ENCODE measurements around the gene PHOX2A.
"Not testable (repeated sequence)": the region's sequence is repeated elsewhere in the genome, so short reads cannot be mapped to it uniquely, and the experiment has no call there.

PHOX2A gene

GRCh38 chr11:72244060-72244360, at the start of gene PHOX2A:
PHOX2A (minus strand) TSS chr11:72244176; CDS start chr11:72244004, 172 bp downstream.
- DNase-seq = peak; percentile 56

DNA sequence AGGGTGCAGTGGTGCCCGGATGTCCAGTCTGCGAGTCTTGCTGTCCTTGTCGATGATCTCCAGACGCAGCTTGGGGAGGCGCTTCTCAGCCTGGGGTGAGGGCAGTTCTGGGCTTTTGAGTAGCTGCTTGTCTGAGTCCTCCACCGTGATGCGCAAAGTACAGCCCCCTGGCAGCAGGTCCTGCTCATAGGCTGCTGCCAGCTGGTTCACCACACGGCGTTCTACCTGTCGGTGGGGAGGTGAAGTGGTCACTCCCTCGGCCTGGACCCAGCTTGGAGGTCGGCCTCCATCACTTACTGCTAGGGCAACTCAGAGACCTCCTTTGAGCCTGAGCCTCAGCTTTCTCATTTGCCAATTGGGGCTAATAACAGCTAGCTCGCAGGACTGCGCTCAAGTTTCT, 49.4 kb upstream of the PHOX2A start:
- no peak for DNase-seq

- DNase-seq = no peak
Measured at GRCh38 chr11:72292106-72292785, 48.3 kb upstream of the PHOX2A start.

DNA sequence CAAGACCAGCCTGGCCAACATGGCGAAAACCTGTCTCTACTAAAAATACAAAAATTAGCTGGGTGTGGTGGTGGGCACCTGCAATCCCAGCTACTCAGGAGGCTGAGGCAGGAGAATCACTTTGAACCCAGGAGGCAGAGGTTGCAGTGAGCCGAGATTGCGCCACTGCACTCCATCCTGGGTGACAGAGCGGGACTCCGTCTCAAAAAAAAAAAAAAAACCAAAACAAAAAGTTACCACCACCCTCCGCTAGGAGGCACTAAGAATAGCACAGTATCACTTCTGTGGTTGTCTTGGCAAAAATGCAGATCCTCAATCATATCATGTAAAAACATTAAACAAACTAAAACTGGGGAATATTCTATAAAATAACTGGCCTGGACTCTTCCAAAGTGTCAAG, 46.8 kb upstream of the PHOX2A start:
- DNase-seq = peak; percentile 26

DNA sequence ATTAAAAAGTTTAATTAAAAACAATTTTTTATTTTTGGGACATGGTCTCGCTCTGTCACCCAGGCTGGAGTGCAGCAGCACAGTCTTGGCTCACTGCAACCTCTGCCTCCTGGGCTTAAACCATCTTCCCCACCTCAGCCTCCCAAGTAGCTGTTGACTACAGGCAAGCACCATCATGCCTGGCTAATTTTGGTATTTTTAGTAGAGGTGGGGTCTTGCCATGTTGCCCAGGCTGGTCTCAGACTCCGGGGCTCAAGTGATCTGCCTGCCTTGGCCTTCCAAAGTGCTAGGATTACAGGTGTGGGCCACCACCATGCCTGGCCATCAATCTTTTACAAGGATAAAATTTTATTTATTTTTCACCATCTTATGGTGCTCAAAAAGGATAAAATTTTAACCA, 43.3 kb upstream of the PHOX2A start:
- DNase-seq = no peak

DNA sequence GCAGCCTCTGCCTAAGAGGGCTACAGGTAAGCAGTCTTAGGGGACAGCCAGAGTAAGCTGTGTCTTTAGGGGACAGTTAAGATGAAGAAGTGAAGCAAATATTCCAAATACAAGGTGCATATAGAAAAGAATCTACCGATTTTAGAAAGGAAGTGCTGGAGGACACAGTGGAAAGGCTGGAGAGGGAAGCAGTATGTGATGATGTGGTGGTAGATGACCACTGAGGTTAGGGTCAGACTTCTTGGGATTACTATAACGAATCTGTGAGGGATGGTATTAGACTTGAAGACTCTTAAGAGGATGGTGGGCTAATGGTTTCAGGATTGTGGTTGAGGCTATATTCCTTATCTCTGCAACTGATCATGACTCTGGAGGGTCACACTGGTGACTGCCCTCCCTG, 40.0 kb upstream of the PHOX2A start:
- no peak for DNase-seq

- no peak for DNase-seq
Measured at GRCh38 chr11:72280726-72281315, 36.8 kb upstream of the PHOX2A start.

DNA sequence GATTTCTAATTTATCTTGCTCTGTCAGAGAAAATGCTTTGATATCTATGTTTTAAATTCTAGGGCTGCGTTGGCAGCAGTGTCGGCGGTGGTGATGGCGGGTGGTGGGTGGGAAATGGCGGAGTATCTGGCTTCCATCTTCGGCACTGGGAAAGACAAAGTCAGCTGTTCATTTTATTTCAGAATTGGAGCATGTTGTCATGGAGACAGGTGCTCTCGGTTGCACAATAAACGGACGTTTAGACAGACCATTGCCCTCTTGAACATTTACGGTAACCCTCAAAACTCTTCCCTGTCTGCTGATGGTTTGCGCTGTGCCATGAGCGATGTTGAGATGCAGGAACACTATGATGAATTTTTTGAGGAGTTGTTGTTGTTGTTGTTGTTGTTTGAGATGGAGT, 36.1 kb upstream of the PHOX2A start:
- no peak for DNase-seq

DNA sequence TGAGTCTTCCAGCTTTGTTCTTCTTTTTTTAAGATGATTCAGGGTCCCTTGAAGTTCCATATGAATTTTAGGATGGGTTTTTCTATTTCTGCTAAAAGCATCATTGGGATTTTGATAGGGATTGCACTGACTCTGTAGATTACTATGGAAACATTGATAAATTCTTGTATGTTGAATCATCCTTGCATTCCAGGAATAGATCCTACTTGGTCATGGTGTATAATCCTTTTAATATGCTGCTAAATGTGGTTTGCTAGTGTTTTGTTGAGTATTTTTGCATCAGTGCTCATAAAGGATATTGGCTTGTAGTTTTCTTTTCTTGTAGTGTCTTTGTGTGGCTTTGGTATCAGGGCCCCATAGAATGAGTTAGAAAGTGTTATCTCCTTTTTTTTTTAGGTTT, 34.9 kb upstream of the PHOX2A start:
- no peak for DNase-seq

- no peak for DNase-seq
Measured at GRCh38 chr11:72274435-72274834, 30.5 kb upstream of the PHOX2A start.

DNA sequence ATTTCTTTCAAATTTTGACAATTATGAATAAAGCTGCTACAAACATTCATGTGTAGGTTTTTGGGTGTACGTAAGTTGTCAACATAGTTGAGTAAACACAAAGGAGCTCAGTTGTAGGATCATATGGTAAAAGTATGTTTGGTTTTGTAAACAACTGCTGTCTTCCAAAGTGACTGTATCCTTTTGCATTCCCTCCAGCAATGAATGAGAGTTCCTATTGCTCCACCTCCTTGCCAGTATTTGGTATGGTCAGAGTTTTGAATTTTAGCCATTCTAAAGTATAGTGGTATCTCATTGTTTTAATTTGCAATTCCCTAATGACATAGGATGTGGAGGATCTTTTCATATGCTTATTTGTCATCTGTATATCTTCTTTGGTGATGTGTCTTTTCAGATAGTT, 28.0 kb upstream of the PHOX2A start:
- DNase-seq = no peak

GRCh38 chr11:72267956-72268617, 24.1 kb upstream of the PHOX2A start:
- DNase-seq = no peak

DNA sequence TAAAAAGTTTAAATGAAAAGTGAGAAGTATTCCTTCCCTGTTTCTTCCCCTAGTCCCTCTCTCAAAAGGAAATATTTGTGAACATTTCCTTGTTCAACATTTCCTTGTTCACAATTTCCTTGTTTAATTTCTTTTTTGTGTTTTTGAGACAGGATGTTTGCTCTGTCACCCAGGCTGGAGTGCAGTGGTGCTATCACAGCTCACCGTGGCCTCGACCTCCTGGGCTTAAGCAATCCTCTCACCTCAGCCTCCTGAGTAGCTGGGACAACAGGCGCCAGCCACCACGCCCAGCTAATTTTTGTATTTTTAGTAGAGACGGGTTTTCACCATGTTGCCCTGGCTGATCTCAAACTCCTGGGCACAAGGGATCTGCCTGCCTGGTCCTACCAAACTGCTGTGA, 23.0 kb upstream of the PHOX2A start:
- not testable (repeated sequence) for DNase-seq

GRCh38 chr11:72265951-72266350, 22.0 kb upstream of the PHOX2A start:
- DNase-seq = no peak

GRCh38 chr11:72263361-72263760, 19.4 kb upstream of the PHOX2A start:
- DNase-seq = peak; percentile 32

DNA sequence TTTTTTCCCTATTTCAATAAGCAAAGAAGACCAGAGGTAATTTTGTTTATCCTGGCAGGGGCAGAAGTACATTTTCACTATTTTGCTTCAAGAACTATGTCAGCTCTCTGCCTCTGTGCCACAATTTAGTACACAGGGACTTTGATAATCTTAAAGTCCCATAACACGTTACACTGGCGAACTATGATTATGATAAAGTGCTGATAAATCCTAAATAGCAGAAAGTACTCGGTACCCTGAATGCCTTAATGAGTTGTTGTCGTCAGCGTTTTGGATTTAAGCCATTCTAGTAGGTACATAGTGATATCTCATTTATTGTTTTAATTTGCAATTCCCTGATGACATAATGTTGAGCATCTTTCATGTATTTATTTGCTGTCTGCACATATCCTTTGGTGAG, 16.6 kb upstream of the PHOX2A start:
- no peak for DNase-seq

- no peak for DNase-seq
Measured at GRCh38 chr11:72259490-72259889, 15.5 kb upstream of the PHOX2A start.

- DNase-seq = no peak
Measured at GRCh38 chr11:72257570-72257969, 13.6 kb upstream of the PHOX2A start.

GRCh38 chr11:72254299-72254993, 10.5 kb upstream of the PHOX2A start:
- no peak for DNase-seq

GRCh38 chr11:72253392-72253791, 9.4 kb upstream of the PHOX2A start:
- no peak for DNase-seq

- no peak for DNase-seq
Measured at GRCh38 chr11:72251614-72252013, 7.6 kb upstream of the PHOX2A start.

DNA sequence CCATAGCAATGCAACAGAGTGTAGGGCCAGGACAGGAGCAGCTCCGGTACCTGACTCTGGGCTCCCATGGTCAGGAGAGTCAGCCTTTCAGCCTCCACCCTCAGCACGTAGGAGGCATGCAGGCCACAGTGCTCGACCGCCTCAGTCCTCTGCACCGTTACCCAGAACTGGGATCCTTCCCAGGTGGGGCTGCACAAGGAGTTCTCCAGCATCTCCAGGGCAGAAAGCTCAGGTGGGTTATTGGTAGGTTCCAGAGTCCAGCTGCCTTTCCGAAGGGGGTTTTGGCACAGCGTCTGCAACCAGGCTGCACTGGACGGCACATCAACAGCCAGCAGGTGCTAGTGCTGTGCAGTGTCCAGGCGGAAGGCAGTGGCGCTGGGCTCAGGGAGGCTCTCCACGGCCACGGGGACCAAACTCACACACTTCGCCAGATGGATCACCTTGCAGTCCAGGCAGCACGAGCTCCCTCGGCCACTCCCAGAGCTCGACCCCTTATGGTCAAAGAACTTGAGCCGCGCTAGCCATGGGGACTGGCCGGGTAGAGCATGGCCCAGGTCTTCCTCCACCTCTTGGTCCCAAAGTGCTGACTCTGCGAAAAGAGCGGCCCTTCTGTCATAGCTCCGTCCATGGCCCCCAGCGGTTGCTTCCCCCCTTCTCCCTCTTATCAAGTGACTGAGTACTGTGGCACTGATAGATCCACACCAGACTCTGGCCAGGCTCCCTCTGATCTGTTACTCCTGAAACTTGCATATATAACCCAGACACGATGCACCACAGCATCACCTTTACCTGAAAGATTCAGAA, 6.9 kb upstream of the PHOX2A start:
- no peak for DNase-seq

DNA sequence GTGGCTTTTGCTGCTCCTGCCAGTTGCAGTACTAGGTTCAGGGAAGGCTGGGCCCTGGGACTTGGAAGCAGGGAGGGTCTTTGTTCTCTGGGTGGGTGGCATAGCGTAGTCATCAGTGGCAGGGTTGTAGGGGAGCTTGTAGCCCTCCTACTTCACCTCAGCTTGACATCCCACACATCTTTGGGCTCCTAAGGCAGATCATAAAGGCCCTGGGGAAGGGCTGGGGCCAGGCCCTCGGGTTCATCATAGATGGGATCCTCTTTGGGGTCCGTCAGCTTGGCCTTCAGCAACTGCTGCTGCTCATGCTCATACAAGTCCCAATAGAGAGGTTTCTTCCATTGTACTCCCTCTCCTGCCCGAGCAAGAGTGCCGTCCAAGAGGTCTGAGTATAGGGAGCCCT, 6.0 kb upstream of the PHOX2A start:
- DNase-seq = no peak
